Measurements from ENCODE around the gene PLA2G6. TPM values are rescaled to one million over a fixed set of nuclear protein-coding genes. Genes with fewer than 3 reads are reported as not detected.

The PLA2G6 gene
- total RNA-seq, 1 experiment from 2014 or later, result 36.0 TPM

DNA sequence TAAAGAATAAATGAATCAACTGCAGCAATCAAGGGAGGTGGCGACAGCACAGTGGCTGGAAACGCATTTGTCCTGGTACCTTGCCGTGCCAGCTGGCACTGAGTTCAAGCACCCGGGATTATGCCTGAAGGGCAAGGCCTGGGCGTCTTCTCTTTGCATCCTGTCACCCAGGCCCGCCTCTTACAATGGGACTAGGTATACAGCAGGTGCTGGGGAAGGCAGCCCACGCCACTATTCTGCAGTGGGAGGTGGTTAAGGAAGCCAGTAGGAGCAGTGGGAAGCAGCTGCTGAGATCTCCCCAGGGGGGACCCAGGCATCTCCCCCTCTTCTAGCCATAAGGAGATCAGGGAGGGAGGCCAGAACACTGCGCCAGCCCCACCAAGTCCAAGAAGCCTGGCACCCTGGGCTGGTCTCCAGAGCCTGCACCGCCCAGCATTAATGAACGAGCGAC is 55.9 kb downstream of the PLA2G6 start:
- RAD21 ChIA-PET (ENCODE audit: low non-redundant PET in 1 of 2, low total read pairs in 2 of 2, uncharacterized antibody in 2 of 2, unreplicated experiment in 2 of 2), result no interaction called here

More for the DNA sequence above, 55.9 kb downstream of the PLA2G6 start:
- no peak overlapping the region for H3K9ac ChIP-seq (ENCODE audit: low read length)
- POLR2A ChIA-PET, result no interaction called here
- no peak for ATAC-seq
- H3K79me2 ChIP-seq (ENCODE audit: insufficient read depth, low read length), result no peaks in the 10 kb centered on the region
- no peak overlapping the region for H3K27ac ChIP-seq (ENCODE audit: low read depth, low read length)
- TF ChIP-seq TCF7L2 (IDR thresholded peaks at IDR 0.05; ENCODE audit: borderline replicate concordance, extremely low read depth, insufficient read depth, insufficient read length) (no peak), CTCF (IDR thresholded peaks at IDR 0.05 in 2 of 3, conservative IDR thresholded peaks at IDR 0.05 in 1 of 3; ENCODE audit: borderline replicate concordance in 1 of 3, insufficient read depth in 1 of 3, low read depth in 2 of 3, low read length in 2 of 3) (no peak), EZH2phosphoT487 (IDR thresholded peaks at IDR 0.05; ENCODE audit: borderline replicate concordance) (no peak), ZFX (IDR thresholded peaks at IDR 0.05) (no peak), CBX3 (IDR thresholded peaks at IDR 0.05; ENCODE audit: low read depth) (no peak), POLR2AphosphoS5 (IDR thresholded peaks at IDR 0.05; ENCODE audit: low read depth, low read length) (no peak), EZH2 (IDR thresholded peaks at IDR 0.05) (no peak), MAX (IDR thresholded peaks at IDR 0.05) (no peak)
- H3K4me1 ChIP-seq (ENCODE audit: control insufficient read depth in 1 of 2, insufficient read depth in 2 of 2, low read length in 2 of 2), result peaks cover 5 to 10% of the 10 kb centered on the region in 2 experiments
- no peaks in the 10 kb centered on the region for H3K9me3 ChIP-seq (ENCODE audit: control insufficient read depth in 1 of 2, insufficient read depth in 1 of 2, low read depth in 1 of 2, low read length in 2 of 2)
- no peaks in the 10 kb centered on the region for H3K9me2 ChIP-seq (ENCODE audit: insufficient read depth)
- no peaks in the 10 kb centered on the region for H3K36me3 ChIP-seq (ENCODE audit: control insufficient read depth in 1 of 2, insufficient read depth in 2 of 2, low read length in 2 of 2)
- BruUV-seq (replicated peaks), result no TSS peak
- no peak for DNase-seq (ENCODE audit: low read depth, low spot score)
- H3K4me2 ChIP-seq (ENCODE audit: low read length), result no peak overlapping the region
- H3K4me3 ChIP-seq (replicated peaks in 1 of 2; ENCODE audit: low read depth in 1 of 2, low read length in 2 of 2), result no peak overlapping the region
- no peaks in the 10 kb centered on the region for H4K20me1 ChIP-seq (ENCODE audit: insufficient read depth)
- CTCF ChIA-PET, result no interaction called here
- H3K27me3 ChIP-seq (ENCODE audit: insufficient read depth, low read length), result no peaks in the 10 kb centered on the region
- no peak overlapping the region for H2AFZ ChIP-seq (ENCODE audit: low read depth, low read length, poor library complexity, severe bottlenecking)
- intact Hi-C loops (cut with micrococcal nuclease), result no loop called here
